H9 (cell line): ENCODE measurements around the gene CCDC27. TPM values are rescaled to one million over a fixed set of nuclear protein-coding genes. Genes with fewer than 3 reads are reported as not detected.

Source experiments
- DNase-seq: peaks from one replicate; pipeline ENCODE4 v3.0.0-alpha.2; 2017
- H2AFZ ChIP-seq: one replicate; pipeline ENCODE4 v1.6.1; 2013; ENCODE audit warnings: mild to moderate bottlenecking, low read length, control low read depth, moderate library complexity
- H2AK5ac ChIP-seq: 2 replicates; pipeline ENCODE4 v1.6.1; 2013; ENCODE audit warnings: low read length, control low read depth, mixed read lengths; ENCODE audit not compliant: insufficient read length
- H2BK120ac ChIP-seq: one replicate; pipeline ENCODE4 v1.6.1; 2013; ENCODE audit warnings: low read depth, mild to moderate bottlenecking, low read length, control low read depth, inconsistent platforms; ENCODE audit not compliant: poor library complexity, severe bottlenecking
- H2BK12ac ChIP-seq: 2 replicates; pipeline ENCODE4 v1.6.1; 2013; ENCODE audit warnings: low read length, control low read depth, mixed read lengths, low read depth; ENCODE audit not compliant: insufficient read length
- H2BK15ac ChIP-seq: 2 replicates; pipeline ENCODE4 v1.6.1; 2013; ENCODE audit warnings: low read depth, low read length, control low read depth
- H2BK20ac ChIP-seq: one replicate; pipeline ENCODE4 v1.6.1; 2013; ENCODE audit warnings: low read depth, mild to moderate bottlenecking, low read length, control low read depth, inconsistent platforms; ENCODE audit not compliant: poor library complexity, severe bottlenecking
- H2BK5ac ChIP-seq: 2 replicates; pipeline ENCODE4 v1.6.1; 2013; ENCODE audit warnings: low read length, control low read depth, mixed read lengths; ENCODE audit not compliant: insufficient read length
- H3K14ac ChIP-seq: 2 replicates; pipeline ENCODE4 v1.6.1; 2013; ENCODE audit warnings: low read length, control low read depth; ENCODE audit not compliant: insufficient read depth
- H3K18ac ChIP-seq: 2 replicates; pipeline ENCODE4 v1.6.1; 2013; ENCODE audit warnings: low read depth, mild to moderate bottlenecking, mixed read lengths, low read length, control low read depth; ENCODE audit not compliant: insufficient read length
- H3K23ac ChIP-seq: 2 replicates; pipeline ENCODE4 v1.6.1; 2013; ENCODE audit warnings: low read length, control low read depth, mixed read lengths, low read depth; ENCODE audit not compliant: insufficient read length
- H3K23me2 ChIP-seq: 2 replicates; pipeline ENCODE4 v1.6.1; 2013; ENCODE audit warnings: low read depth, mild to moderate bottlenecking, mixed read lengths, low read length, control low read depth; ENCODE audit not compliant: insufficient read length, poor library complexity, severe bottlenecking
- H3K27ac ChIP-seq: 2 replicates; pipeline ENCODE4 v1.5.1; 2013; ENCODE audit warnings: low read length, control low read depth, mixed read lengths, low read depth; ENCODE audit not compliant: insufficient read length
- H3K27me3 ChIP-seq: 2 replicates; pipeline ENCODE4 v1.6.1; 2013; ENCODE audit warnings: low read length, control low read depth, inconsistent platforms; ENCODE audit not compliant: insufficient read depth
- H3K4ac ChIP-seq: 2 replicates; pipeline ENCODE4 v1.6.1; 2013; ENCODE audit warnings: low read depth, mild to moderate bottlenecking, control low read depth, inconsistent platforms, low read length, moderate library complexity
- H3K4me1 ChIP-seq: 2 replicates; pipeline ENCODE4 v1.6.1; 2013; ENCODE audit warnings: low read length, control low read depth, inconsistent platforms; ENCODE audit not compliant: insufficient read depth
- H3K4me2 ChIP-seq: 2 replicates; pipeline ENCODE4 v1.6.1; 2013; ENCODE audit warnings: low read length, control low read depth, mixed read lengths; ENCODE audit not compliant: insufficient read length, insufficient read depth
- H3K56ac ChIP-seq: 2 replicates; pipeline ENCODE4 v1.6.1; 2013; ENCODE audit warnings: low read depth, mild to moderate bottlenecking, mixed read lengths, low read length, control low read depth; ENCODE audit not compliant: insufficient read length
- H3K79me1 ChIP-seq: 2 replicates; pipeline ENCODE4 v1.6.1; 2013; ENCODE audit warnings: low read depth, mild to moderate bottlenecking, moderate library complexity, low read length, control low read depth, inconsistent platforms; ENCODE audit not compliant: insufficient read depth, poor library complexity, severe bottlenecking
- H3K79me2 ChIP-seq: 2 replicates; pipeline ENCODE4 v1.6.1; 2013; ENCODE audit warnings: low read length, control low read depth, inconsistent platforms; ENCODE audit not compliant: insufficient read depth
- H3K9ac ChIP-seq: 2 replicates; pipeline ENCODE4 v1.6.1; 2013; ENCODE audit warnings: low read length, control low read depth, mixed read lengths; ENCODE audit not compliant: insufficient read length; ENCODE audit errors: extremely low read depth
- H3K9me3 ChIP-seq: one replicate; pipeline ENCODE4 v1.6.1; 2013; ENCODE audit warnings: low read depth, low read length, inconsistent platforms; ENCODE audit not compliant: control insufficient read depth
- H3T11ph ChIP-seq: one replicate; pipeline ENCODE4 v1.6.1; 2013; ENCODE audit warnings: mild to moderate bottlenecking, low read length, control low read depth, inconsistent platforms
- H4K20me1 ChIP-seq: one replicate; pipeline ENCODE4 v1.6.1; 2013; ENCODE audit not compliant: control insufficient read depth, insufficient read length, insufficient read depth
- H4K5ac ChIP-seq: 2 replicates; pipeline ENCODE4 v1.6.1; 2013; ENCODE audit warnings: low read depth, mild to moderate bottlenecking, mixed read lengths, low read length, control low read depth; ENCODE audit not compliant: insufficient read length
- H4K8ac ChIP-seq: replicated peaks from 2 replicates; pipeline ENCODE4 v1.6.1; 2013; ENCODE audit warnings: low read length, control low read depth, mixed read lengths, low read depth; ENCODE audit not compliant: insufficient read length
- H4K91ac ChIP-seq: 2 replicates; pipeline ENCODE4 v1.6.1; 2013; ENCODE audit warnings: low read depth, mild to moderate bottlenecking, moderate library complexity, mixed read lengths, low read length, control low read depth; ENCODE audit not compliant: insufficient read length
- H3K27ac Mint-ChIP-seq, 3 experiments: 2 replicates in 2 of 3; 3 replicates in 1 of 3; pipeline ENCODE4 v1.8.0; 2020 to 2021; ENCODE audit warnings: mixed read lengths in 3 of 3, mild to moderate bottlenecking in 1 of 3, moderate library complexity in 1 of 3
- H3K27me3 Mint-ChIP-seq: 2 replicates; pipeline ENCODE4 v1.8.0; 2021; ENCODE audit warnings: low read depth, mild to moderate bottlenecking, moderate library complexity, mixed read lengths
- H3K36me3 Mint-ChIP-seq, 3 experiments: 2 replicates in 2 of 3; 3 replicates in 1 of 3; pipeline ENCODE4 v1.8.0; 2020 to 2021; ENCODE audit warnings: low read depth in 3 of 3, mixed read lengths in 3 of 3; ENCODE audit not compliant: insufficient read depth in 1 of 3
- H3K4me1 Mint-ChIP-seq, 2 experiments: 2 replicates each; pipeline ENCODE4 v1.8.0; 2020; ENCODE audit warnings: mixed read lengths in 2 of 2
- H3K4me3 Mint-ChIP-seq, 2 experiments: 2 replicates in 1 of 2; 3 replicates in 1 of 2; pipeline ENCODE4 v1.8.0; 2020 to 2021; ENCODE audit warnings: mild to moderate bottlenecking in 2 of 2, mixed read lengths in 2 of 2, moderate library complexity in 1 of 2
- H3K9me3 Mint-ChIP-seq, 2 experiments: 2 replicates in 1 of 2; 3 replicates in 1 of 2; pipeline ENCODE4 v1.8.0; 2020; ENCODE audit warnings: mild to moderate bottlenecking in 2 of 2, mixed read lengths in 2 of 2, moderate library complexity in 1 of 2
- WGBS: extraction: QIAGEN DNeasy Blood & Tissue Kit; methylation state at CpG from one replicate; pipeline ENCODE4 v1.1.7; 2013; ENCODE audit warnings: missing lambda C conversion rate, low lambda C conversion rate, mixed read lengths; ENCODE audit not compliant: insufficient read length; ENCODE audit errors: extremely low coverage; 5-methylcytosine and 5-hydroxymethylcytosine counted together
- total RNA-seq: library from RNA; stranded (reverse); gene quantifications from 2 replicates; pipeline ENCODE4 v1.2.1, GENCODE V29; 2021
- TF ChIP-seq, protein P1 (sequence below): fragments of 200-600 bp; sonication (generic); conservative IDR thresholded peaks from 3 replicates; pipeline ENCODE4 v1.8.0; 2021; ENCODE audit warnings: antibody characterized with exemption, mild to moderate bottlenecking

CCDC27 gene
- total RNA-seq, 1 experiment from 2014 or later, result not detected

GRCh38 chr1:3738943-3739342 lies 13.3 kb upstream of the CCDC27 start:
- Histone ChIP-seq H3K9ac (no peak overlapping the region), H3K79me1 (no peaks in the 10 kb centered on the region), H3K4me2 (no peak overlapping the region), H3K23ac (no peak overlapping the region), H3K14ac (no peak overlapping the region), H3K56ac (no peak overlapping the region), H3K79me2 (no peaks in the 10 kb centered on the region), H3K4ac (no peak overlapping the region), H2BK5ac (no peak overlapping the region), H3T11ph (no peak overlapping the region), H3K18ac (no peak overlapping the region), H2AK5ac (no peak overlapping the region), H3K9me3 (no peaks in the 10 kb centered on the region), H4K20me1 (peaks cover 3% of the 10 kb centered on the region), H3K27me3 (no peaks in the 10 kb centered on the region), H3K27ac (no peak overlapping the region), H3K23me2 (no peaks in the 10 kb centered on the region), H2BK20ac (no peak overlapping the region), H2AFZ (no peak overlapping the region), H4K5ac (no peak overlapping the region), H4K91ac (no peak overlapping the region), H2BK15ac (no peak overlapping the region), H2BK120ac (no peak overlapping the region), H4K8ac (no peak overlapping the region), H3K4me1 (no peaks in the 10 kb centered on the region), H2BK12ac (no peak overlapping the region)
- WGBS, result no CpG with 5 or more reads among the region's 12 CpGs
- Mint-ChIP-seq H3K27me3 (no peaks in the 10 kb centered on the region), H3K27ac (no peak overlapping the region), H3K4me1 (peaks cover 0 to under 1% of the 10 kb centered on the region in 2 experiments; a peak in 3 of 4 replicates), H3K36me3 (peaks cover 24 to 44% (median 38%) of the 10 kb centered on the region in 3 experiments; a peak in 6 of 7 replicates), H3K9me3 (no peaks in the 10 kb centered on the region), H3K4me3 (no peak overlapping the region)
- TF ChIP-seq, protein P1, sequence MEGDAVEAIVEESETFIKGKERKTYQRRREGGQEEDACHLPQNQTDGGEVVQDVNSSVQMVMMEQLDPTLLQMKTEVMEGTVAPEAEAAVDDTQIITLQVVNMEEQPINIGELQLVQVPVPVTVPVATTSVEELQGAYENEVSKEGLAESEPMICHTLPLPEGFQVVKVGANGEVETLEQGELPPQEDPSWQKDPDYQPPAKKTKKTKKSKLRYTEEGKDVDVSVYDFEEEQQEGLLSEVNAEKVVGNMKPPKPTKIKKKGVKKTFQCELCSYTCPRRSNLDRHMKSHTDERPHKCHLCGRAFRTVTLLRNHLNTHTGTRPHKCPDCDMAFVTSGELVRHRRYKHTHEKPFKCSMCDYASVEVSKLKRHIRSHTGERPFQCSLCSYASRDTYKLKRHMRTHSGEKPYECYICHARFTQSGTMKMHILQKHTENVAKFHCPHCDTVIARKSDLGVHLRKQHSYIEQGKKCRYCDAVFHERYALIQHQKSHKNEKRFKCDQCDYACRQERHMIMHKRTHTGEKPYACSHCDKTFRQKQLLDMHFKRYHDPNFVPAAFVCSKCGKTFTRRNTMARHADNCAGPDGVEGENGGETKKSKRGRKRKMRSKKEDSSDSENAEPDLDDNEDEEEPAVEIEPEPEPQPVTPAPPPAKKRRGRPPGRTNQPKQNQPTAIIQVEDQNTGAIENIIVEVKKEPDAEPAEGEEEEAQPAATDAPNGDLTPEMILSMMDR, result no peak
- DNase-seq, result no peak
